Choroid plexus epithelial cell (primary cell): ENCODE measurements around the gene GREB1L.

ENCODE experiments used
- DNase-seq: peaks from one replicate; pipeline ENCODE4 v3.0.0-alpha.2; 2010; ENCODE audit warnings: low read depth
- H3K4me3 ChIP-seq: 2 replicates; pipeline ENCODE4 v1.5.1; 2011; ENCODE audit warnings: low read depth, mild to moderate bottlenecking, control low read depth, low read length, moderate library complexity
- CTCF ChIP-seq: conservative IDR thresholded peaks from 2 replicates; pipeline ENCODE4 v1.5.1; 2011; ENCODE audit warnings: low read depth, mild to moderate bottlenecking, control low read depth, inconsistent platforms, low read length, moderate library complexity

GREB1L gene

DNA sequence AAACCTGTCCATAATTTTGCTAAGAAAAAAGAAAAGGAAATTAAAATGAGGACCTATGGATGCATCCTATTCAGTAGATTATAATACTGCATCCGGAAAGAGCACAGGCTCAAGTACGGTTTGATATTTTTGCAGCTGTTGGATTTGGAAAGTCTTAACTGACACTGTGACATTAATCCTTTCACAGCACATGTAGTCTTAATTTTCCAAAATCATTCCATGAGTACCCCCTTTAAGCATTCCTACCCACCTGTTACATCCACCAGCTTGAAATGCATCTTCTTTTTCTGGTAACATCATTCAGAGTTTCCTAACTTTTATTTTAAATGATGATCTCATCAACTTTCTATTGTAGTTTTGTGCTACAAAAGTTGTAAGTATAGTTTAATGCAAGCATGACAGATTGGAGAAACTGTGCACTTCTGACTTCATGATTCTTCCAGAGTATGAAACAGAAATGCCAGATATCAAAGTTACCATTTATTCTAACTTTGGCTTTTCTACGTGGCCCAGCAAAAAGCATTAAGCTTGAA lies 244.9 kb downstream of the GREB1L start:
- DNase-seq, result no peak
- H3K4me3 ChIP-seq, result no peak overlapping the region
- TF ChIP-seq CTCF, result no peak

- TF ChIP-seq CTCF, result peak; percentile 90
- peak; percentile 84 for DNase-seq
- H3K4me3 ChIP-seq, result no peak overlapping the region
These were observed 247.2 kb downstream of the GREB1L start for GRCh38 chr18:21489119-21489750.

DNA sequence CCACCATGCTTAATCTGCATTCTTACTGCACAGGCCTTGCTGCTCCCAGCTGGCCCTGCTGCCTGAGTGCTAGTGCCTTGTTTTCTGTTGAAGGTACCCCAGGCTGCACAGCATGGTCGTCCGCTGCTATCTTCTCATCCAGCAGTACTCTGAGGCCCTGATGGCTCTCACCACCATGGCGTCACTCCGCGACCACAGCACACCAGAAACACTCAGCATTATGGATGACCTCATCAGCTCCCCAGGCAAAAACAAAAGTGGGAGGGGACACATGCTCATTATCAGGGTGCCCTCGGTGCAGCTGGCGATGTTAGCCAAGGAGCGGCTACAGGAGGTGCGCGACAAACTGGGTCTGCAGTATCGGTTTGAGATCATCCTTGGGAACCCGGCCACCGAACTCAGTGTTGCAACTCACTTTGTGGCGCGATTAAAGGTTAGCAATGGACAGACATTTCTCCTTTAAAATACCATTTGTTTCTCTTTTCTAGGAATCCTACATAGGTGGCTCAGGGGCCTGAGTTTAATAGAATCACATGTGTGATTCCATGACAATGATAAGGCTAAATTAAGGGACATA lies 248.0 kb downstream of the GREB1L start:
- no peak overlapping the region for H3K4me3 ChIP-seq
- TF ChIP-seq CTCF, result no peak
- DNase-seq, result no peak

DNA sequence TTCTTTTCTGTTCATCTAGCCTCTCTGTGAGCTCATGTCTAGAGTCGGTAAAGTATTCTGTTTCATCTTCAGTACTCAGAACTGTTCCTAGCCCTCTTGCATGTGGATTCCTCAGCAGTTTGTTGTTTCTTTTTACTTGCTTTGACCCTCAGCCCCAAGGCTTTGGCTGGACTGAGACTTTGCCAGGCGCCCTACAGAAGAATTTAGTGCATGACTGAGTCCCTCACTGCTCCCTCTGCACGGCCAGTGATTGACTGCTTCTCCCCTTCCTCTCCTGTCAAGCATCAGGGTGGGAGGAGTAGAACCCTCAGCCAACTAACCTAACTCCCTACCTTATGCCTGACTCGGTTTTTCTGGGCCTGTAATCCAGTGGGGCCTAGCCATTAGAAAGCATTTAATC lies 248.7 kb downstream of the GREB1L start:
- peak; percentile 14 for DNase-seq
- no peak overlapping the region for H3K4me3 ChIP-seq
- TF ChIP-seq CTCF, result no peak

DNA sequence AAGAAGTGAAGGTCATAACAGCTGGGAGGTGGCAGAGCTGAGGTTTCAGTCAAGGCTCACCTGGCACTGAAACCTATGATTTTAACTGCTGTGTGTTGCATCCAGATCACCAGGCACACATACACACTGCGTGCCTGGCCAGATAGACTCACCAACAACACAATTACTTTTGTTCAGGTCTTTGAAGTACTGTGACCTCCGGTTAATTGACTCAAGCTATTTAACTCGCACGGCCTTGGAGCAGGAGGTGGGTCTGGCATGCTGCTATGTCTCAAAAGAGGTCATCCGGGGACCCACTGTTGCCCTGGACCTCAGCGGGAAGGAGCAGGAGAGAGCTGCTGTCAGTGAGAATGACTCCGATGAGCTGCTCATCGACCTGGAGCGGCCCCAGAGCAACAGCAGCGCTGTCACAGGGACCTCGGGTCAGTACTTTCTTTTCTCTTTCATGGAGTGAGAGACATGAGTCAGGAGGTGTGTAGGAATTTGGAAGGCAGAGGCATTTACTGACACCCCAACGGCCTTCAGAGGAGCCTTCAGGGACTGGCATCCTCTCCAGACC lies 254.3 kb downstream of the GREB1L start:
- no peak for TF ChIP-seq CTCF
- H3K4me3 ChIP-seq, result no peak overlapping the region
- DNase-seq, result no peak

DNA sequence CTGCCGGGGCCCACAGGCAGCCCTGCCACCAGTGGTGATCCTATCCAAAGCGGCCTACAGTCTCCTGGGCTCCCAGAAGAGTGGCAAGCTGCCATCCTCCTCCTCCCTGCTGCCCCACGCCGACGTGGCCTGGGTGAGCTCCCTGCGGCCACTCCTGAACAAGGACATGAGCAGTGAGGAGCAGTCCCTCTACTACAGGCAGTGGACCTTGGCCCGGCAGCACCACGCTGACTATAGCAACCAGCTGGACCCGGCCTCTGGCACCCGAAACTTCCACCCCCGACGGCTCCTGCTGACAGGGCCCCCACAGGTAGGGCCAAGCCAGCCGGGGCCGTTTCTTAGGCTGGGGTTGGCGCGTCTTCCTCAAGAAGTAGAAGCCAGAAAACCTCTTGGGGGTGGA lies 258.0 kb downstream of the GREB1L start:
- DNase-seq, result no peak
- no peak for TF ChIP-seq CTCF
- no peak overlapping the region for H3K4me3 ChIP-seq
